ENCODE results near the gene PPP4C. TPM values are rescaled to one million over a fixed set of nuclear protein-coding genes. Genes with fewer than 3 reads are reported as not detected.
"Not testable (repeated sequence)": the region's sequence is repeated elsewhere in the genome, so short reads cannot be mapped to it uniquely, and the experiment has no call there.

PPP4C gene
- total RNA-seq, 1 experiment from 2014 or later: 163 TPM

- Histone ChIP-seq H3K23ac (ENCODE audit: insufficient read length, low read depth, low read length) (no peak overlapping the region), H3T11ph (ENCODE audit: low read length) (no peak overlapping the region), H2BK15ac (ENCODE audit: low read depth, low read length) (no peak overlapping the region), H2BK5ac (ENCODE audit: insufficient read length, low read length) (no peak overlapping the region), H3K56ac (ENCODE audit: insufficient read length, low read depth, low read length) (no peak overlapping the region), H2BK120ac (ENCODE audit: low read depth, low read length, poor library complexity, severe bottlenecking) (no peak overlapping the region), H3K27ac (ENCODE audit: insufficient read length, low read depth, low read length) (no peak overlapping the region), H2BK20ac (ENCODE audit: low read depth, low read length, poor library complexity, severe bottlenecking) (no peak overlapping the region), H2BK12ac (ENCODE audit: insufficient read length, low read depth, low read length) (no peak overlapping the region), H3K4me1 (ENCODE audit: insufficient read depth, low read length) (no peaks in the 10 kb centered on the region), H2AFZ (ENCODE audit: low read length) (no peak overlapping the region), H4K91ac (ENCODE audit: insufficient read length, low read depth, low read length) (no peak overlapping the region), H3K4ac (ENCODE audit: low read depth, low read length) (no peak overlapping the region), H3K79me1 (ENCODE audit: insufficient read depth, low read depth, low read length, poor library complexity, severe bottlenecking) (no peaks in the 10 kb centered on the region), H3K18ac (ENCODE audit: insufficient read length, low read depth, low read length) (no peak overlapping the region), H3K9me3 (ENCODE audit: control insufficient read depth, low read depth, low read length) (no peaks in the 10 kb centered on the region), H3K27me3 (ENCODE audit: insufficient read depth, low read length) (no peaks in the 10 kb centered on the region), H3K79me2 (ENCODE audit: insufficient read depth, low read length) (no peaks in the 10 kb centered on the region), H3K9ac (ENCODE audit: extremely low read depth, insufficient read length, low read length) (no peak overlapping the region), H2AK5ac (ENCODE audit: insufficient read length, low read length) (no peak overlapping the region), H3K14ac (ENCODE audit: insufficient read depth, low read length) (no peak overlapping the region), H4K20me1 (ENCODE audit: control insufficient read depth, insufficient read depth, insufficient read length) (no peaks in the 10 kb centered on the region), H4K5ac (ENCODE audit: insufficient read length, low read depth, low read length) (no peak overlapping the region), H3K4me2 (ENCODE audit: insufficient read depth, insufficient read length, low read length) (no peak overlapping the region), H3K23me2 (ENCODE audit: insufficient read length, low read depth, low read length, poor library complexity, severe bottlenecking) (no peaks in the 10 kb centered on the region), H4K8ac (replicated peaks; ENCODE audit: insufficient read length, low read depth, low read length) (no peak overlapping the region)
- no peak overlapping the region for H3K4me3 Mint-ChIP-seq
- WGBS (ENCODE audit: extremely low coverage, insufficient read length, low lambda C conversion rate): no CpG with 5 or more reads among the region's 5 CpGs
- no peak for TF ChIP-seq CTCF (conservative IDR thresholded peaks at IDR 0.05)
- no peaks in the 10 kb centered on the region for H3K9me3 Mint-ChIP-seq
- no peak for DNase-seq
- H3K4me1 Mint-ChIP-seq: no peaks in the 10 kb centered on the region
- H3K27ac Mint-ChIP-seq: no peak overlapping the region
- no peaks in the 10 kb centered on the region for H3K36me3 Mint-ChIP-seq (ENCODE audit: insufficient read depth in 1 of 3, low read depth in 3 of 3)
- H3K27me3 Mint-ChIP-seq (ENCODE audit: low read depth): peaks cover 30% of the 10 kb centered on the region
These were observed 35.6 kb upstream of the PPP4C start for GRCh38 chr16:30040221-30040620.

DNA sequence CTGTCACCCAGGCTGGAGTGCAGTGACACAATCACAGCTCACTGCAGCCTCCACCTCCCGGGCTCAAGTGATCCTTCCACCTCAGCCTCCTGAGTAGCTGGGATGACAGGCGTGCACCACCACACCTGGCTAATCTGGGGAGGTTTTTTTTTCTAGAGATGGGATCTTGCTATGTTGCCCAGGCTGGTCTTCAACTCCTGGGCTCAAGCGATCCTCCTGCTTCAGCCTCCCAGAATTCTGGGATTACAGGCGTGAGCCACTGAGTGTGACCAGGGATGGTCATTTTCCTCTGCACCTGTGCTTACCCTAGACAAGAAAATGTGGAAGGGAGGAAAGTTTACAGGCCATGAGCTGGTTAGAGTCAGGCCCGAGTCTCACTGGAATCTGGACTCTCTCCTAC, 35.1 kb upstream of the PPP4C start:
- no CpG with 5 or more reads among the region's 5 CpGs for WGBS (ENCODE audit: extremely low coverage, insufficient read length, low lambda C conversion rate)
- H3K4me1 Mint-ChIP-seq; H3K4me1 ChIP-seq (ENCODE audit: insufficient read depth, low read length): not testable (repeated sequence)

More for the DNA sequence above, 35.1 kb upstream of the PPP4C start:
- H3K14ac ChIP-seq (ENCODE audit: insufficient read depth, low read length); H2AFZ ChIP-seq (ENCODE audit: low read length); H3K27me3 ChIP-seq (ENCODE audit: insufficient read depth, low read length); H2BK15ac ChIP-seq (ENCODE audit: low read depth, low read length); H3K4me2 ChIP-seq (ENCODE audit: insufficient read depth, insufficient read length, low read length); DNase-seq; H3K79me2 ChIP-seq (ENCODE audit: insufficient read depth, low read length); H3K9ac ChIP-seq (ENCODE audit: extremely low read depth, insufficient read length, low read length); H3K4ac ChIP-seq (ENCODE audit: low read depth, low read length); H3K36me3 Mint-ChIP-seq (ENCODE audit: insufficient read depth in 1 of 3, low read depth in 3 of 3); H3K9me3 ChIP-seq (ENCODE audit: control insufficient read depth, low read depth, low read length); H4K20me1 ChIP-seq (ENCODE audit: control insufficient read depth, insufficient read depth, insufficient read length); H2BK120ac ChIP-seq (ENCODE audit: low read depth, low read length, poor library complexity, severe bottlenecking); H3K23me2 ChIP-seq (ENCODE audit: insufficient read length, low read depth, low read length, poor library complexity, severe bottlenecking); H2BK5ac ChIP-seq (ENCODE audit: insufficient read length, low read length); H2AK5ac ChIP-seq (ENCODE audit: insufficient read length, low read length); H4K91ac ChIP-seq (ENCODE audit: insufficient read length, low read depth, low read length); H3K9me3 Mint-ChIP-seq; H4K8ac ChIP-seq (replicated peaks; ENCODE audit: insufficient read length, low read depth, low read length); H3K27ac Mint-ChIP-seq; H3K4me3 Mint-ChIP-seq; H3T11ph ChIP-seq (ENCODE audit: low read length); H3K56ac ChIP-seq (ENCODE audit: insufficient read length, low read depth, low read length); H2BK12ac ChIP-seq (ENCODE audit: insufficient read length, low read depth, low read length); H4K5ac ChIP-seq (ENCODE audit: insufficient read length, low read depth, low read length); H3K27ac ChIP-seq (ENCODE audit: insufficient read length, low read depth, low read length); H3K23ac ChIP-seq (ENCODE audit: insufficient read length, low read depth, low read length); H3K79me1 ChIP-seq (ENCODE audit: insufficient read depth, low read depth, low read length, poor library complexity, severe bottlenecking); H3K18ac ChIP-seq (ENCODE audit: insufficient read length, low read depth, low read length); H2BK20ac ChIP-seq (ENCODE audit: low read depth, low read length, poor library complexity, severe bottlenecking): not testable (repeated sequence)
- H3K27me3 Mint-ChIP-seq (ENCODE audit: low read depth): peaks cover 28% of the 10 kb centered on the region
